GM19452 (cell line): ENCODE measurements around the gene RFPL1.

Experiments used
- ATAC-seq: cut with Tn5 transposase; IDR thresholded peaks from one replicate; pipeline ENCODE4 v1.9.1; 2021; ENCODE audit not compliant: unreplicated experiment

RFPL1 gene

DNA sequence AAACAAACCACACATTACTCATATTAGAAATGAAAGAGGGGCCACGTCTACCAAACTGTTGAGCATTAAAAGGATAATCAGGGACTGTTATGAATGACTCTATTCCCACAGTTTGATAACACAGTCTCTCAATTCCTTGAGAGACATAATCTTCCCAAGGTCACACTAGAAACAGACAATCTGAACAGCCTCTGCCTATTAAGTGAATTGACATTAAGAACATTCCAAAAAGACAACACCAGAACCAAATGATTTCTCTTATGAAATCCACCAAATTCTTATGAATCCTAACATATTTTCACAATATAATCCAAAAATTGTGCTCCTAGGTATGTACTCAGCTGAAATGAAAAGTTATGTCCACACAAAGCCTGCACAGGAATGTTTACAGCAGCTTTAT is 4.6 kb downstream of the RFPL1 start:
- ATAC-seq: no peak

DNA sequence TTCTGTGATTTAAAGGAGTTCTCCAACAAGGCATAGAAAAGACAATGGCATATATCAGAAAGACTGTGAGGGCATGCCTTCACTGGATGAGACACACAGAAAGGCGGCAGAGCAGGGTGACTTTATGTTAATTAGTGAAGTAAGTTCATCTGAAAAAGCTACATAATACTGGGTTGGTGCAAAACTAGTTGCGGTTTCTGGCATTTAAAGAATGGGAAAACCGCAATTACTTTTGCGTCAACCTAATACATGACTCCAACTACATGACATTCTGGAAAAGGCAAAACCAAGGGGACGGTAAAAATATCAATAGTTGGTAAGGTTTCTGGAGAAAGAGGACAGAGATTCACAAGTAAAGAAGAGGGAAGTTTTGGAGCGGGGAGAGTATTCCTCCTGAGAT is 5.1 kb downstream of the RFPL1 start:
- no peak for ATAC-seq

DNA sequence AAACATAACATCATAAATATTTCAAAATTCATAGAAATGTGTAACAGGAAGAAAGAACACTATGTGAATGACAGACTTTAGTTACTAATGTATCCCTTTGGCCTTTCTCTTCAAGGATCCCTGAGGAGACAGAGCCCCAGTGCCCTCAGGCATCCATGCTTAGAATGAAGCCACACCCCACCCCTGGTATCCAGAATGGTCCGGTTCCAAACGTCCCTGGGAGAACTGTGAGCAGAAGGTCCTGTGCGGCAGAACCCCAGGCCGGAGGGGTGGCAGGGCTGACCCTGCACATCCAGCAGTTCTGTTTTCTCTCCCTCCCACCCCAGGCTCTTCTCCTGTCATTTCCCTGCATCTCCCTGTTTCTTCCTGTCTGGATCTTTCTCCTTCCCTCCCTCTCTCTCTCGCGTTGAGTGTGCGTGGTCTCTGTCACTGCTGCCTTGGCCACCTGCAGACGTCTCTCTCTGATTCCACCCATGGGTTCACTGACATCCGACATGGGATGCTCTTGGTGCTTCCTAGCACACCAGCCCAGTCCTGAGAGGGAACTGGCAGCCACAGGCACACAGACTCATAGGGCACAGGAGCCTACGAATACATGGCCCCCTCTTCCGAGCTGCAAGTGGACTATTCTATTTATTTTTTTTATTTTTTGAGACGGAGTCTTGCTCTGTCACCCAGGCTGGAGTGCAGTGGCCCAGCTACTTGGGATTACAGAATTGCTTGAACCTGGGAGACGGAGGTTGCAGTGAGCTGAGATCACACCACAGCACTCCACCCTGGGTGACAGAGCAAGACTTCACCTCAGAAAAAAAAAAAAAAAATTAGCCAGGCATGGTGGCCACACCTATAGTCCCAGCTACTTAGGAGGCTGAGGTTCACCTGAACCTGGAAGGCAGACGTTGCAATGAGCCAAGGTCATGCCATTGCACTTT is 5.7 kb downstream of the RFPL1 start:
- no peak for ATAC-seq

DNA sequence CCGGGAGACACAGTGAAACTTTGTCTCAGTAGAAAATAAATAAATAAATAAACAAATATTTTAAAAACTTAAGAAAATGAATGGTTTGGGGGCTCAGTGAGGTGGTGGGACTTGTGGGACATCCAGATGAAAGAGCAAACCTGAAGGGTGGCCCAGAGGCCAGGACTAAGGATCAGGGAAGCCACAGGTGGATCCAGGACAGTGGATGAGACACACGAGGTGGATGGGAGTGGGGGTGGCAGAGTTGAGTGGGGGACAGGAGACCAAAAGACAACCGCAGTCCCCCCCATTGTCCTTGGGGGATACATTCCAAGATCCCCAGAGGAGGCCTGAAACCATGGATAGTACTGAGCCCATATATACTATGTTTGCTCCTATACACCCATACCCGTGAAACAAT is 7.1 kb downstream of the RFPL1 start:
- ATAC-seq: no peak

DNA sequence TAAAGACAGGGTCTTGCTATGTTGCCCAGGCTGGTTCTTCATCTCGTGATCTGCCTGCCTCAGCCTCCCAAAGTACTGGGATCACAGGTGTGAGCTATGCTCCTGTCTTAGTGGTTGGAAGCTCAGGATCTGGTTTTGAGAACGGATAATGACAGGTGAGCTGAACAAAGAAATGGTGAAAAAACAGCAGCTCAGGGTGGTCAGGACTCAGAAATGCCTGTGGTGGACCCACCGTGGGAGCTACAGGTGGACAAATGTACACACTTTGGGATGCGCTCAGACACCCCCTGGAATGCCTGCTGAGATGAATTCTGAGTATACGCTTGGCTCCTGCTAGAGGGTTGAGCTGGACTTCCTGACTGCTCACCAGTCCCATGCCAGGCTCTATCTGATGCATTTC is 9.5 kb downstream of the RFPL1 start:
- no peak for ATAC-seq

DNA sequence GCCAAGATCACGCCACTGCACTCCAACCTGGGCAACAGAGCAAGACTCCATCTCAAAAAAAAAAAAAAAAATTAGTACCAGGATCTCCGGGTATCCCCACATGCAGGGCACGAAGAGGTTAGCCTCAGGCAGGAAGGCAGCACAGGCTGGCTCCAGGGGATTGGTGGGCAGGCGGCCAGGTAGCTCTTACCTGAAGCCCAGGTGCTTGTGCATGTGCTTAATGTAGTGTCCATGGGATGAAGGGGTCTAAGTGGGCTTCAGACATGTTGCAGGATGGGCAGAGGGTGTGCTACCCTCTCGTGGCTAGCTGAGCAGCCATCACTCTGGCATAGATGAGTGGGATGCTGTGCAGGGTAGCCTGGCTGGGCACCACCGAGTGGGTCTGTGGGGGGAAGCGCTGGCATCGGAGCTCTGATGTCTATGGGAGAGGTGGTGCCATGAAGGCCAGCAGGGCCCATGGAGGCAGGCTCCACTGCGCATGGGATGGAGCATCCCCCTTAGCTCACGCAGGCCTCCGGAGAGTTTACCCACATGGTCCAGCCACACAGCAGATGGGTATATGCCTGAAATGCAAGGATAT is 11.0 kb downstream of the RFPL1 start:
- no peak for ATAC-seq

DNA sequence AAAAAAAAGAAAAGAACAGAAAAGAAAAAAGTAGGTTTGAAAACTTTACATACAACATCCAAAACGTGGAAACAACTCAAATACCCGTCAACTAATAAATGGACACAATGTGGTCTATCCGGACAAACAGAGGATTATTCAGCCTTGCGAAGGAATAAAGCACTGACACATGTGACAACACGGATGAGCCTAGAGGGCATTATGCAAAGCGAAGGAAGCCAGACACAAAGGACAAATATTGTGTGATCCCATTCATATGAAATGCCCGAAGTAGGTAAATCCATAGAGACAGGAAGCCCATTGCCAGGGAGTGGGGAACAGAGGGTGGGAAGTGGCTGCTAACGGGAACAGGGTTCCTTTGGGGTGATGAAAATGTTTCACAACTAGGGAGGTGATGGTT is 11.8 kb downstream of the RFPL1 start:
- no peak for ATAC-seq

DNA sequence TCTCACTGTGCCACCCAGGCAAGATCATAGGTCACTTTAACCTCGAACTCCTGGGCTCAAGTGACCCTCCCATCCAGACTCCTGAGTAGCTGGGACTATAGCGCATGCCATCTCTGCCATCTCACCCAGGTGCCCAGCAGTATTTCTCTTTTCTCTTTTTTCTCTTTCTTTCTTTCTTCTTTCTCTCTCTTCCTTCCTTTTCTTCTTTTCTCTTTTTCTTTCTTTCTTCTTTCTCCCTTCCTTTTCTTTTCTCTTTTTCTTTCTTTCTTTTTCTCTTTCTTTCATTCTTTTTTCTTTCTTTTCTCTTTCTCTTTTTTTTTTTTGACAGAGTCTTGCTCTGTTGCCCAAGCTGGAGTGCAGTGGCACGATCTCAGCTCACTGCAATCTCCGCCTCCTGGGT is 13.5 kb downstream of the RFPL1 start:
- no peak for ATAC-seq

DNA sequence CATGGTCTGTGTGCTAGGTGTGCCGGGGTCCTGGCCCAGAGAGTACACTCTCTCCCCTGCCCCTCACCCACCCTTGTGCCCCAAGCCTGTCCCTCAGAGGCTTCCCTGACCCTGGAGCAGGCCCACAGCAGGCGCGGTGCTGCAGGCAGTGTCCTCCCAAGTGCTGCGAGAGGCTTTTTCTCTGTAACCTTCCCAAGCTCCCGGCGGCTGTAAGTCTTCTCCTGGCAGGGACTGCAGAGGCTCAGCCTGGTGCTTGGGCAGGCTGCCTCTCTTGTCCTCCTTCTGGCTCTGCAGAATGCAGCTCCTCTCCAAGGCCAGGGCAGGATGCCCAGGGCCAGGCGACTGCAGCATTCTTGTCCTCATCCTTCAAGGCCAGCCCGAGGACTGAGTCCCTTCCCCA is 15.9 kb downstream of the RFPL1 start:
- no peak for ATAC-seq

DNA sequence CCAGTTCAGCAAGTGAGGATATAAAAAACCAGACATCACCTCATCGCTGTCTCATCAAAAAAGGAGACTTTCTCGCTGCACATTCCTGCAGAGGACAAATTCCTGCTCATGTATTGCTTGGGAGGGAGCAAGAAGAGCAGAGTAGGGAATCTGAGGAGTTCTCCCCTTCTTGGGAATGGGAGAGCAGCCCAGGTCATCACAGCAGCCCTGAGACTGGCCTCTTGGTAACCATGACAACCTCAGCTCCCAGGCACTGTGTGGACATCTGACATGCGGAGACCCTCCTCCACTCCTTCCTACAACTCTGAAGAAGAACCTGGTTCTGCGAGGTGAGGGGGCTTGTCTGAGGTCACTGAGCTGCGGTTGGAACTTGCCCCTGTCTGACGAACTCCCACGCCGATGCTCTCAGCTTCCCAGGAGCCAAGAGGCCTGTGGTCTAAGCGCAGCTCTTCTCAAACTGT is 17.9 kb downstream of the RFPL1 start:
- ATAC-seq: no peak

DNA sequence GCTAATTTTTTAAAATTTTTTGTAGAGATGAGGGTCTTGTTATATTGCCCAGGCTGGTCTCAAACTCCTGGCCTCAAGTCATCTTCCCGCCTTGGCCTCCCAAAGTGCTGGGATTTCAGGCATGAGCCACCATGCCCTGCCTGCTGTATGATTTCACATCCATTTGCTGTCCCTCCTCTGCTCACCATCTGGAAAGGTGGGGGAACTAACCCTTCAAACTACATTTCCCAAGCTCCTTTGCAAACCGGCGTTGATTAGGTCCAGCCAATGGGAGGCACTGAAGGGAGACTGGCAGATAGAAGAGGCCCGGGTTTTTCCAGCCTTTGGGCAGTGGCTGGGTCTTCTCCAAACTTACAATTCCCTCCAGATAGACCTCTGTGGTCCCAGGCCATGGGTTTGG is 19.3 kb downstream of the RFPL1 start:
- no peak for ATAC-seq

DNA sequence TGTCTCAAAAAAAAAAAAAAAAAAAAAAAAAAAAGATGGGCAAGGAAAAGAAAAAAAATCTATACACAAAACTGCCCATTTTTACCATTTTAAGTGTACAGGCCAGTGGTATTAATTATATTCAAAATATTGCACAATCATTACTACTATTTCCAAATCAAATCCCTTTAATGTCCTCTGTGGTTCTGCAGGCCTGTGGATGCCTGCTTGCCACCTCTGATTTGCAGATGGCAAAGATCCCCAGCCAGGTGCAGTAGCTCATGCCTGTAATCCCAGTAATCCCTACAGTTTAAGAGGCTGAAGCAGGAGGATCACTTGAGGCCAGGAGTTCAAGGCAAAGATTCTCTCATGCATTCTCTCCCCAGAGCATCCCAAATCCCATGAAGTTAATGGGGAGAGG is 20.2 kb downstream of the RFPL1 start:
- ATAC-seq: no peak

DNA sequence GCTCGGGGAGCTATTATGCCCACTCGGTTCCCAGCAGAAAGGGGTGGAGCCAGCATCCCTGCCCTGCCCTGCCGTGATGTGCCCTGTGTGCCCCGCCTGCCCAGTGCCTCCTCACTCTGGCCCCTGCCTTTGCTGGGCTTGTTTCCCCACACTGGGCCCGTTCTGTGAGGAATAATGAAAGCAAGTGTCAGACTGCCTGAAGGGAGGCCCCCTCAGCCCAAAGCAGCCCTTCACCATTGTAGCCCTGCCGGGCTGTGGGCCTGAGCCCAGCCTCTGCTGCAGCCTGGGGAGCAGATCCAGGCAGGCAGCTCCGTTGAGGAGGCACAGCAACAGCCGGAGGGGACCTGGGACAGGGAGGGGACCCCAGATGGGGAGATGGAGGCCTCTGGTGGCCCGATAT is 21.4 kb downstream of the RFPL1 start:
- ATAC-seq: no peak

DNA sequence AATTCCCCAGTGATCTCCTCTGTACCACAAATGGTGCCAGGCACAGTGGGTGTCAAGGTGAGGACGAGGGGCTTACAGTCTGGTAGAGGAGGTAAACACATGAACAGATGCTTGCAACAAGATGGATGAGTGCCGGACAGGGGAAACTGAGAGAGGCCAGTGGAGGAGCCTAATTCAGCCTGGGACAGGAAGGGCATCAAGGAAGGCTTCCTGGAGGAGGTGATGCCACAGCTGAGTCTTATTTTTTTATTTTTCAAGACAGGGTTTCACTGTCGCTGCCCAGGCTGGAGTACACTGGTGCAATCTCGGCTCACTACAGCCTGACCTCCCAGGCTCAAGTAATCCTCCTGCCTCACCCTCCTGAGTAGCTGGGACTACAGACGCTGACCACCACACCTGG is 22.9 kb downstream of the RFPL1 start:
- no peak for ATAC-seq

DNA sequence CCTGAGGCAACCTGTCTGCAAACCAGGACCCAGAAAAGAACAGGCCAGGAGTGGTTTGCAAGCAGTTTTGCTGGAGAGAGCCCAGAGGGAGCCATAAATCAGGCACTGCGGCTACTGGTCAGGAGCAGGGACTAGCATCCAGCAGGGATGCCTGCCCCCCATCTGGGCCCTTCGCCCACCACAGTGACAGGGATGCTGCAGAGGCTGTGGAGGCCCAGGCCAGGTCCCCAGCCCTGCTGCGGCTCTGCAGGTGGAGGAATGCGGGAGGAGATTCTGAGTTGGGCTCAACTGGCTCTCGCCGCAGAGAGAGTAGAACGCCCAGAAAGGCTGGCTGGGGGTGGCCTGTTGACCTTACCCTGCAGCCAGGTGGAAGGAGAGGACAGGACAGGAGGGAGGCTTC is 25.2 kb downstream of the RFPL1 start:
- no peak for ATAC-seq

DNA sequence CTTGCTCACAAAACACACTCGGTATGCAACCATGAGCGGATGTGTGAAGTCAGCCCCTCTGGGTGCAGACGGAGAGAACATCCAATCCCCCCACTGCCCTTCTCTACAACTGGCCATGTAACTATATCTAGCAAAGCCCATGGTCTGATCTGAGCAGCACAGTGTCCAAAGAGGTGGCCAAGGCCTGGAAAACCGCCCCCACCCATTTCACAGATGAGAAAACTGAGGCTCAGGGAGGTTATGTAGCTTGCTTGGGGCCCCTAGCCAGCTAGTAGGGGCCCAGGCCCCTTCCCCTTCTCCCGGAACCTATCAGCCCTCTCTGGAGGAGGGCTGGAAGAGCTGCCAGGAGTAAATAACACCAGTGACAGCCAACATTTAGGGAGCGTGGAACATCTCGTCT is 26.2 kb downstream of the RFPL1 start:
- no peak for ATAC-seq

DNA sequence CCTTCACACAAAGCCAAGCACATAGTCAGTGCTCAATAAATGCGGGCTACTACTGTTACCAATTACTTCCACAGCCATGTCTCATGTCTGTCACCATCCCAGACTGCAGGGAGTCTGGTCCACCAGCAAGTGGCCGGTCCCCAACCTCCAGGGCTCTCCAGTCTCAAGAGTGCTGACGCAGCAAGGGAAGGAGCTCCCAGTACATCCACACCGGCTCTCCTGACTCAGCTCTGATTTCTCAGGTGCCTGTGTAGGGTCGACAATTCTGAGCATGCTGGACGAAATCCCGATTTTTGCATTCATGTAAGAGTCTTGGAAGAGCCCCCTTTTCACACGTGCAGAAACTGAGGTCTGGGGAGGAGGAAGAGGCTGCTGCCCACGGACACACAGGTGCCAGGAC is 31.4 kb downstream of the RFPL1 start:
- no peak for ATAC-seq

DNA sequence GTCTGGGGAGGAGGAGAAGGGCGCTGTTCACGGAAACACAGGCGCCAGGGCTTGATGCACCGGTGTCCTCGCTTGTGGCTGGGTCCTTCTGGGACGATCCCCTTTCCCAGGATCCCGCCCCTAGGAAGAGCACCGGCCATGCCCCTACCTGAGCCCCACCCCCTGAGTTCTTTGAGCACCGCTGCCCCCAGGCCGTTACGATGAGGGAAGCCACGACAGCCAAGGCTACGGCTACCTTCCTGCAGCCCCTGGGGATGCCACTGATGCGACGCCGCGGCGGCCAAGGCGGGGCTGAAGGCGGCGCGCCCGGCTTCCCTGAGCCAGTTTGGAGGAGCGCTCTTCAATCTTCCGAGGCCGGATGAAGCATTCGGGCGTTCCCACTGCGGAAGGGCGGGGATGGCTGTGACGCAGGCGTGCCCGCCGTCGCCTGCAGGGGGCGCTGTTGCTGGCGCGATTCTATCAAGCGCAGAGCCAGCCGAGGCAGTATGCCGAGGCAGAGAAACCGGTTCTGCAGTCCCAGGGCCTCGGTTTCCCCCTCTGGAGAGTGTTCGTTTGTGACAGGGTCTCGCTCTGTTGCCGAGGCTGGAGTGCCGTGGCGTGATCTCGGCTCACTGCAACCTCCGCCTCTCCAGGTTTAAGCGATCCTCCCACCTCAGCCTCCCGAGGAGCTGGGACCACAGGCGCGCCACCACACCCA is 31.9 kb downstream of the RFPL1 start:
- no peak for ATAC-seq

DNA sequence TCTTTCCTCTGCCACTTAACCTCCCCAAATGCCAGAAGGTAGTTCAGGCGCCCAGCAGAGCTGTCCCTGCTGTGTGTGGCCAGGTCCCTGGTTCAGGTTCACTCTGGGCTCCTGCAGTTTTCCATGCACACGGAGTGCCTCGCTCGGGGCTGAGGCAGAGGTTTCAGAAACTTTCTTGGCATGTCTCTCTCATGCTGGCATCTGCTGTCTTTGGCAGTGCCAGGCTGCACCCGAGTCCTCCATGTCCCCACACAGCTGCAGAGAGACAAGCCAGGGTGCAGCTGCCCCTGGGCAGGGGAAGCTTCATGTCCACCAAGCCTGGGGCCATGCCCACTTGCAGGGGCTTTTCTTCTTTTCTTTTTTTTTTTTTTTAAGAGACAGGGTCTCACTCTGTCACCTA is 34.6 kb downstream of the RFPL1 start:
- no peak for ATAC-seq

DNA sequence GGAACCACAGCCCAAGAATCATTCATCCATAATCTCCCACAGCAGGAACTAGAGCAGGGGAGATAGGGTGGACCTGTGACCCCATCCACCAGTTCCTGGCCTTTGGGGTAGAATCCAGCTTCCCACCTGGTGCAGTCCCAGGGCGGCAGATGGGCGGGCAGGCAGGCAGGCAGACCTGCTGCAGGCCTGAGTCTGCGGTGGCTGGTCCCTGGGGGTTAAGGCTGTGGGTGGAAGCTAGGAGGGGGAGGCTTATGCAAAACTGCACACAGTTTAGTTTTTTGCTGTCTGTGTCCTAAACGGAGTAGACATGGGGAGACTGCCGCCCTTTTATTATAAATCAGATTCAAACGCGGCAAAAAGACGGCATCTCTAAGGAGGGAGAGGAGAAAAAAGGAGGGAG is 37.2 kb downstream of the RFPL1 start:
- peak; percentile 55 for ATAC-seq

DNA sequence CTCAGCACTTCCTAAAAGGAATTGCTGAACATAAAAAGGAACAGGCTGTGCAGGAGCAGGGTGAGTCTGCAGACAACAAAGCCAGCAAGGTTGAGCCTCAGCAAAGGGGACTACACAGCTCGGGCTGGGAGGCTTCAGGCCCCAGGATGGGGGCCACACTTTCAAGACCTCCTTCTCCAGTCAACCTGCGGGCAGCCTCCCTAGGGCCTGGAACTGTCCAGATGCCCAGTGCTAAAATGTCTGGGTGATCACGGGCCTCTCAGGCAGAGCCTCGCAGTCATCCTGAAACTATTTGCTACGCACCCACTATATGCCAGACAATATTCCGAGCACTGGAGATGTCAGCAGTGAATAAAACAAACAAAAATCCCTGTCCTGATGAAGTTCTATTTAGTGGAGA is 37.7 kb downstream of the RFPL1 start:
- no peak for ATAC-seq

DNA sequence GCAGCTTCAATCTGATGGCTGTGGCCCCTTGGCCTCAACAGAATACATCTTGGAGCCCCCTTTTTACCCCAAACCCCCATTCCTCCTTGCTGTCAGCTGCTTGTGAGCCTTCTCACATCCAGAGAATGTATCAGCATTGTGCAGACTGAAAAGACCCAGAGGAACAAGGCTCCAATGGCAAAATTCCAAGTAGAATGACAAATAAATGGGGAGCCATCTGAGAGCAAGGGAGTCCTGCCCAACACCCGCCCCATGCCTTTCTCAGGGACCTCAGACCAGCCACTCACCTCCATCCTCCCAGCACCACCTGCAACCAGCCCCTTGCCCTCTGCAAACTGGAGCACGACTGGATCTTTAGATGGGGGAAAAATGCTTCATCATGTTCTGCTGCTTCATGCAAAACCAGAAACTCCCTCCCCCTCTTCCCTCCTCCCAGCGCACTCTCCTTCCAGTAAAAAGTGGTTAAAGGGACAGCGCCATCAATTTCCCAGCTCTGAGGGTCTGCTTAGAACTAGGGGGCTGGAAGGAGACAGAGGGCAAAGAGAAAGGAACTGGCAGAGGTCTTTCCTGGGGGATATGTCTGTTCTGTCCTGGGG is 39.4 kb downstream of the RFPL1 start:
- no peak for ATAC-seq
